IPS-NIHi7 (cell line): ENCODE measurements around the gene FAM156A.
"Not testable (repeated sequence)": the region's sequence is repeated elsewhere in the genome, so short reads cannot be mapped to it uniquely, and the experiment has no call there.

ENCODE experiments used
- DNase-seq: peaks from one replicate; pipeline ENCODE4 v3.0.0; 2012; ENCODE audit warnings: mixed read lengths; ENCODE audit errors: extremely low spot score

The FAM156A gene

GRCh38 chrX:52958113-52958959 is at the start of gene FAM156A:
Gene FAM156A (minus strand): TSS chrX:52958518. CDS start chrX:52948588, 9,930 bp downstream.
- not testable (repeated sequence) for DNase-seq

- no peak for DNase-seq
Observed at GRCh38 chrX:53005327-53005726, 47.0 kb upstream of the FAM156A start.

GRCh38 chrX:53004811-53005210 is 46.5 kb upstream of the FAM156A start:
- no peak for DNase-seq

- no peak for DNase-seq
Observed at GRCh38 chrX:53004038-53004437, 45.7 kb upstream of the FAM156A start.

GRCh38 chrX:53003111-53003510 is 44.8 kb upstream of the FAM156A start:
- no peak for DNase-seq

- no peak for DNase-seq
Observed at GRCh38 chrX:53001958-53002357, 43.6 kb upstream of the FAM156A start.

- DNase-seq = no peak
Observed at GRCh38 chrX:53000447-53001135, 42.3 kb upstream of the FAM156A start.

- no peak for DNase-seq
Observed at GRCh38 chrX:52995987-52996331, 37.6 kb upstream of the FAM156A start.

GRCh38 chrX:52995135-52995986 is 37.0 kb upstream of the FAM156A start:
- DNase-seq = peak; percentile 89

- no peak for DNase-seq
Observed at GRCh38 chrX:52990848-52991247, 32.5 kb upstream of the FAM156A start.

GRCh38 chrX:52990011-52990631 is 31.8 kb upstream of the FAM156A start:
- DNase-seq = peak; percentile 39

- no peak for DNase-seq
Observed at GRCh38 chrX:52988985-52989917, 30.9 kb upstream of the FAM156A start.

- no peak for DNase-seq
Observed at GRCh38 chrX:52983321-52984000, 25.1 kb upstream of the FAM156A start.

- no peak for DNase-seq
Observed at GRCh38 chrX:52979993-52980392, 21.7 kb upstream of the FAM156A start.

- no peak for DNase-seq
Observed at GRCh38 chrX:52979568-52979967, 21.2 kb upstream of the FAM156A start.

- no peak for DNase-seq
Observed at GRCh38 chrX:52977953-52978352, 19.6 kb upstream of the FAM156A start.

GRCh38 chrX:52975576-52975975 is 17.3 kb upstream of the FAM156A start:
- not testable (repeated sequence) for DNase-seq

GRCh38 chrX:52974336-52974992 is 16.1 kb upstream of the FAM156A start:
- DNase-seq = not testable (repeated sequence)

GRCh38 chrX:52967922-52968321 is 9.6 kb upstream of the FAM156A start:
- not testable (repeated sequence) for DNase-seq
